ENCODE measurements around the gene SSC4D. TPM values are rescaled to one million over a fixed set of nuclear protein-coding genes. Genes with fewer than 3 reads are reported as not detected.

The SSC4D gene
- total and polyA plus RNA-seq, 9 of the 15 experiments (the other 6 are each of a cell fraction or from before 2014, with no cell fraction given), result 0.06 to 1.1 (median 0.85) TPM; not detected in 1

GRCh38 chr7:76392531-76393115 is 16.9 kb downstream of the SSC4D start (continued):
- TF ChIP-seq ZFPM2 (CRISPR knock-in tag; IDR thresholded peaks at IDR 0.05) (no peak), FOXK2 (conservative IDR thresholded peaks at IDR 0.05 in 1 of 2, IDR thresholded peaks at IDR 0.05 in 1 of 2; ENCODE audit: low read depth in 2 of 2) (peak in 1 of 2 experiments; percentile 14; a peak in 1 of 4 replicates), AFF1 (IDR thresholded peaks at IDR 0.05; ENCODE audit: low read depth in 1 of 2, partially characterized antibody in 2 of 2) (peak in 1 of 2 experiments; percentile 48), DMBX1 (CRISPR knock-in tag; IDR thresholded peaks at IDR 0.05; ENCODE audit: borderline replicate concordance) (0 out of 2 replicates have a peak, but pooled peaks have one; percentile 9), RB1 (IDR thresholded peaks at IDR 0.05; ENCODE audit: low read depth) (no peak), TCF7L2 (IDR thresholded peaks at IDR 0.05; ENCODE audit: low read depth, low read length) (no peak), YBX1 (IDR thresholded peaks at IDR 0.05) (no peak), ZFX (CRISPR knock-in tag; IDR thresholded peaks at IDR 0.05) (peak; percentile 18; the same call in 1 of the 2 replicates), BMI1 (IDR thresholded peaks at IDR 0.05; ENCODE audit: low read length) (no peak), ZBTB9 (CRISPR knock-in tag; IDR thresholded peaks at IDR 0.05) (0 out of 2 replicates have a peak, but pooled peaks have one; percentile 27), PCBP2 (IDR thresholded peaks at IDR 0.05; ENCODE audit: low read depth, low read length, poor library complexity, severe bottlenecking) (no peak), ZNF146 (CRISPR knock-in tag; IDR thresholded peaks at IDR 0.05; ENCODE audit: unreplicated experiment) (no peak), CCAR2 (IDR thresholded peaks at IDR 0.05; ENCODE audit: low read depth, low read length) (no peak), TAF1 (IDR thresholded peaks at IDR 0.05; ENCODE audit: control insufficient read depth, extremely low read depth, insufficient read depth, low read length, severe bottlenecking) (no peak), RERE (CRISPR knock-in tag; IDR thresholded peaks at IDR 0.05; ENCODE audit: borderline replicate concordance) (no peak)
- TF ChIP-seq, protein P1, sequence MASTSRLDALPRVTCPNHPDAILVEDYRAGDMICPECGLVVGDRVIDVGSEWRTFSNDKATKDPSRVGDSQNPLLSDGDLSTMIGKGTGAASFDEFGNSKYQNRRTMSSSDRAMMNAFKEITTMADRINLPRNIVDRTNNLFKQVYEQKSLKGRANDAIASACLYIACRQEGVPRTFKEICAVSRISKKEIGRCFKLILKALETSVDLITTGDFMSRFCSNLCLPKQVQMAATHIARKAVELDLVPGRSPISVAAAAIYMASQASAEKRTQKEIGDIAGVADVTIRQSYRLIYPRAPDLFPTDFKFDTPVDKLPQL (IDR thresholded peaks at IDR 0.05; ENCODE audit: extremely low read depth, insufficient read length), result no peak

Data from K562 (cell line).